WTC11 (cell line): ENCODE measurements around the gene FRMD6.

Experiments
- ELF4 ChIP-seq: sonication (generic); formaldehyde crosslinking; IDR thresholded peaks from 2 replicates; pipeline ENCODE4 v1.8.1; 2022; ENCODE audit warnings: low read depth, mild to moderate bottlenecking, moderate library complexity, missing genetic modification reagents
- HMGA2 ChIP-seq: fragments of 250-450 bp; sonication (Bioruptor Pico); IDR thresholded peaks from 2 replicates; pipeline ENCODE4 v1.4.0; 2021; ENCODE audit warnings: mild to moderate bottlenecking, moderate library complexity
- TF ChIP-seq, protein P1 (sequence below): fragments of 200-600 bp; IDR thresholded peaks from 2 replicates; pipeline ENCODE4 v1.8.0; 2022; ENCODE audit warnings: antibody characterized with exemption
- TF ChIP-seq, protein P2 (sequence below): sonication (generic); formaldehyde crosslinking; IDR thresholded peaks from 2 replicates; pipeline ENCODE4 v1.8.1; 2022; ENCODE audit warnings: low read depth, missing genetic modification reagents, borderline replicate concordance
- TF ChIP-seq, protein P3 (sequence below): sonication (generic); formaldehyde crosslinking; IDR thresholded peaks from 2 replicates; pipeline ENCODE4 v1.8.0; 2022; ENCODE audit warnings: mild to moderate bottlenecking, missing genetic modification reagents

DNA sequence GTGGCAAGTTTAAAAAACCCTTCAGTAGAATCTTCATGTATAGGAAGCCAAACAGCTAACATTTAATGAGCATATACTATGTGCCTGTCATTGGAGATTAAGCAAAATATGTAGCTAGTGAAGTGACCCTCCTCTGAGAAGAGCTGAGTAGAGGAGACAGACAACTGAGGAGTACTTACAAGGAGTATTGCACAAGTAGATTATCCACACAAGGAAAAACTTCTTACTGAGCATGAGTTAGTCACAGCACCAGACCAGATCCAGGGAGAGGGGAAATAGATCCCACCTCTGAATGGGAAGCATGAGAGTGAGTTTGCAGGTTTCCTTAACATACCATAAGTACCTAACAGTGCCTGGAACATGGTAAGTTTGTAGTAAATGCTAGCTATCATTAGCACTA lies 33.0 kb downstream of the FRMD6 start:
- TF ChIP-seq, protein P1, sequence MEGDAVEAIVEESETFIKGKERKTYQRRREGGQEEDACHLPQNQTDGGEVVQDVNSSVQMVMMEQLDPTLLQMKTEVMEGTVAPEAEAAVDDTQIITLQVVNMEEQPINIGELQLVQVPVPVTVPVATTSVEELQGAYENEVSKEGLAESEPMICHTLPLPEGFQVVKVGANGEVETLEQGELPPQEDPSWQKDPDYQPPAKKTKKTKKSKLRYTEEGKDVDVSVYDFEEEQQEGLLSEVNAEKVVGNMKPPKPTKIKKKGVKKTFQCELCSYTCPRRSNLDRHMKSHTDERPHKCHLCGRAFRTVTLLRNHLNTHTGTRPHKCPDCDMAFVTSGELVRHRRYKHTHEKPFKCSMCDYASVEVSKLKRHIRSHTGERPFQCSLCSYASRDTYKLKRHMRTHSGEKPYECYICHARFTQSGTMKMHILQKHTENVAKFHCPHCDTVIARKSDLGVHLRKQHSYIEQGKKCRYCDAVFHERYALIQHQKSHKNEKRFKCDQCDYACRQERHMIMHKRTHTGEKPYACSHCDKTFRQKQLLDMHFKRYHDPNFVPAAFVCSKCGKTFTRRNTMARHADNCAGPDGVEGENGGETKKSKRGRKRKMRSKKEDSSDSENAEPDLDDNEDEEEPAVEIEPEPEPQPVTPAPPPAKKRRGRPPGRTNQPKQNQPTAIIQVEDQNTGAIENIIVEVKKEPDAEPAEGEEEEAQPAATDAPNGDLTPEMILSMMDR = no peak
- TF ChIP-seq ELF4 (CRISPR knock-in tag) = no peak
- TF ChIP-seq HMGA2 (CRISPR knock-in tag) = no peak
- TF ChIP-seq, protein P2, sequence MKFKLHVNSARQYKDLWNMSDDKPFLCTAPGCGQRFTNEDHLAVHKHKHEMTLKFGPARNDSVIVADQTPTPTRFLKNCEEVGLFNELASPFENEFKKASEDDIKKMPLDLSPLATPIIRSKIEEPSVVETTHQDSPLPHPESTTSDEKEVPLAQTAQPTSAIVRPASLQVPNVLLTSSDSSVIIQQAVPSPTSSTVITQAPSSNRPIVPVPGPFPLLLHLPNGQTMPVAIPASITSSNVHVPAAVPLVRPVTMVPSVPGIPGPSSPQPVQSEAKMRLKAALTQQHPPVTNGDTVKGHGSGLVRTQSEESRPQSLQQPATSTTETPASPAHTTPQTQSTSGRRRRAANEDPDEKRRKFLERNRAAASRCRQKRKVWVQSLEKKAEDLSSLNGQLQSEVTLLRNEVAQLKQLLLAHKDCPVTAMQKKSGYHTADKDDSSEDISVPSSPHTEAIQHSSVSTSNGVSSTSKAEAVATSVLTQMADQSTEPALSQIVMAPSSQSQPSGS = no peak
- TF ChIP-seq, protein P3, sequence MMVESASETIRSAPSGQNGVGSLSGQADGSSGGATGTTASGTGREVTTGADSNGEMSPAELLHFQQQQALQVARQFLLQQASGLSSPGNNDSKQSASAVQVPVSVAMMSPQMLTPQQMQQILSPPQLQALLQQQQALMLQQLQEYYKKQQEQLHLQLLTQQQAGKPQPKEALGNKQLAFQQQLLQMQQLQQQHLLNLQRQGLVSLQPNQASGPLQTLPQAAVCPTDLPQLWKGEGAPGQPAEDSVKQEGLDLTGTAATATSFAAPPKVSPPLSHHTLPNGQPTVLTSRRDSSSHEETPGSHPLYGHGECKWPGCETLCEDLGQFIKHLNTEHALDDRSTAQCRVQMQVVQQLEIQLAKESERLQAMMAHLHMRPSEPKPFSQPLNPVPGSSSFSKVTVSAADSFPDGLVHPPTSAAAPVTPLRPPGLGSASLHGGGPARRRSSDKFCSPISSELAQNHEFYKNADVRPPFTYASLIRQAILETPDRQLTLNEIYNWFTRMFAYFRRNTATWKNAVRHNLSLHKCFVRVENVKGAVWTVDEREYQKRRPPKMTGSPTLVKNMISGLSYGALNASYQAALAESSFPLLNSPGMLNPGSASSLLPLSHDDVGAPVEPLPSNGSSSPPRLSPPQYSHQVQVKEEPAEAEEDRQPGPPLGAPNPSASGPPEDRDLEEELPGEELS = no peak
